ENCODE data around the gene SLC25A30. TPM values are rescaled to one million over a fixed set of nuclear protein-coding genes. Genes with fewer than 3 reads are reported as not detected.
A peak's percentile ranks its signal among the peaks of the same experiment; 100 is the strongest.
"Not testable (repeated sequence)": the region's sequence is repeated elsewhere in the genome, so short reads cannot be mapped to it uniquely, and the experiment has no call there.

Gene SLC25A30
- polyA plus RNA-seq, 1 experiment = 14.0 TPM

DNA sequence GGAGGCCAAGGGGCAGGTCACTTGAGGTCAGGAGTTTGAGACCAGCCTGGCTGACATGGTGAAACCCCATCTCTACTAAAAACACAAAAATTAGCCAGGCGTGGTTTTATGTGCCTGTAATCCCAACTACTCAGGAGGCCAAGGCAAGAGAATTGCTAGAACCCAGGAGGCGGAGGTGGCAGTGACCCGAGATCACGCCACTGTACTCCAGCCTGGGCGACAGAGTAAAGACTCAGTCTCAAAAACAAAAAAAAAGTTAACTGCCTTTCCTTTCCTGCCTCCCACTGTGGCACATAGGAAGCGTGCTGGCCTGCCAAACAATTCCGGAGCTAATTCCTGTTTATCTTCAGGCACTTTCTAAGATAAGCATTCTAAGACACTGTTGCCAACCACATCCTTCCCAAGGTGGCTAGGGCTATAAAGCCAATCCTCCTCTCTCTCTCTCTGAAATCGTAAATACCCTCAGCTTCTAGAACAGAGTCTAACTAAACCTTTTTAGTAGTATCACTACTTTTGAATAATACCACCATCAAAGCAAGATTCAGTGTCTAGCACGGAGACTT is 21.6 kb downstream of the SLC25A30 start:
- ChIA-PET POLR2A (interaction anchor here (0.5 kb wide), 1 partner anchor 22 kb away, joined by 4 read pairs; the partner anchor contains the start of gene SLC25A30), CTCF (interaction anchor here (0.6 to 5.1 kb wide), 4 partner anchors 12 to 109 kb away, joined by 3 to 28 read pairs (median 4); no protein-coding TSS in a partner anchor)
- no peak for DNase-seq (ENCODE audit: low read depth, low spot score)
- no peak overlapping the region for H3K27ac ChIP-seq (ENCODE audit: low read depth, low read length)
- no peaks in the 10 kb centered on the region for H3K27me3 ChIP-seq (ENCODE audit: control insufficient read depth, insufficient read depth, low read length)
- no peak overlapping the region for H3K4me3 ChIP-seq (ENCODE audit: low read depth, low read length)
- no peaks in the 10 kb centered on the region for H3K9me3 ChIP-seq (ENCODE audit: control insufficient read depth, insufficient read depth, low read length)
- no peak for TF ChIP-seq CTCF (IDR thresholded peaks at IDR 0.05; ENCODE audit: low read depth, low read length)

- DNase-seq (ENCODE audit: low read depth, low spot score) = no peak
- no peak overlapping the region for H3K27ac ChIP-seq (ENCODE audit: low read depth, low read length)
- ChIA-PET CTCF (interaction anchor here (0.6 to 5.1 kb wide), 12 partner anchors 9 to 951 kb away, joined by 3 to 46 read pairs (median 5); partner anchors contain the start of genes SLC25A30 and TPT1), POLR2A (interaction anchor here (0.7 kb wide), 1 partner anchor 23 kb away, joined by 3 read pairs; no protein-coding TSS in a partner anchor)
- H3K4me3 ChIP-seq (ENCODE audit: low read depth, low read length) = no peak overlapping the region
- no peaks in the 10 kb centered on the region for H3K27me3 ChIP-seq (ENCODE audit: control insufficient read depth, insufficient read depth, low read length)
- peak; percentile 80 for TF ChIP-seq CTCF (IDR thresholded peaks at IDR 0.05; ENCODE audit: low read depth, low read length)
- no peaks in the 10 kb centered on the region for H3K9me3 ChIP-seq (ENCODE audit: control insufficient read depth, insufficient read depth, low read length)
These were observed 24.1 kb downstream of the SLC25A30 start for GRCh38 chr13:45393941-45394570.

- Histone ChIP-seq H3K4me3 (ENCODE audit: low read depth, low read length) (no peak overlapping the region), H3K9me3 (ENCODE audit: control insufficient read depth, insufficient read depth, low read length) (no peaks in the 10 kb centered on the region), H3K27me3 (ENCODE audit: control insufficient read depth, insufficient read depth, low read length) (no peaks in the 10 kb centered on the region), H3K27ac (ENCODE audit: low read depth, low read length) (no peak overlapping the region)
- POLR2A ChIA-PET = no interaction called here
- DNase-seq (ENCODE audit: low read depth, low spot score) = no peak
- CTCF ChIA-PET = interaction anchor here (1.3 to 5.1 kb wide), 6 partner anchors 8 to 119 kb away, joined by 4 to 46 read pairs (median 24); partner anchors contain the start of gene TPT1
- TF ChIP-seq CTCF (IDR thresholded peaks at IDR 0.05; ENCODE audit: low read depth, low read length) = no peak
These were observed 25.4 kb downstream of the SLC25A30 start for GRCh38 chr13:45392811-45393210.

GRCh38 chr13:45391926-45392325 is 26.2 kb downstream of the SLC25A30 start:
- no peak for DNase-seq (ENCODE audit: low read depth, low spot score)
- H3K27ac ChIP-seq (ENCODE audit: low read depth, low read length) = no peak overlapping the region
- CTCF ChIA-PET = interaction anchor here (4.2 kb wide), 1 partner anchor 21 kb away, joined by 46 read pairs; no protein-coding TSS in a partner anchor
- no peaks in the 10 kb centered on the region for H3K9me3 ChIP-seq (ENCODE audit: control insufficient read depth, insufficient read depth, low read length)
- no peak overlapping the region for H3K4me3 ChIP-seq (ENCODE audit: low read depth, low read length)
- TF ChIP-seq CTCF (IDR thresholded peaks at IDR 0.05; ENCODE audit: low read depth, low read length) = no peak
- POLR2A ChIA-PET = no interaction called here
- H3K27me3 ChIP-seq (ENCODE audit: control insufficient read depth, insufficient read depth, low read length) = no peaks in the 10 kb centered on the region

- DNase-seq (ENCODE audit: low read depth, low spot score); POLR2A ChIA-PET; CTCF ChIA-PET: not testable (repeated sequence)
These were observed 27.0 kb downstream of the SLC25A30 start for GRCh38 chr13:45391128-45391527.

DNA sequence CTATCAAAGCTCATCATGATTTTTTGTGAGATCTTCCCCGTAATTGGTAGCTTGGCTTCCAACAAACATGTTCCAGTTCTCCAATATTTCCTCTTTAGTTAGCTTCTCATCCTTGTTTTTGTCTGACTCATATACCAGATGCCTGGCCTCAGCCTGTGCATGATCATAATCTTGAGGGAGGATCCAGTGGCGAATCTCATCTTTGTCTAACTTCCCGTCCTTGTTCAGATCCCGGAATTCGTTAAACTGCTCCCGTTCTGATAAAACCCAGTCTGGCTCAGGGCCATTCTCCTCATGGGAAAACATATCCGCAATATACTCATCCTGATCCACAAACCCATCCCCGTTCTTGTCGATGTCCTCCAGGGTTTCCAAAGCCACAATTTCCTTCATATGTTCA is 27.8 kb downstream of the SLC25A30 start:
- H3K27me3 ChIP-seq (ENCODE audit: control insufficient read depth, insufficient read depth, low read length); H3K27ac ChIP-seq (ENCODE audit: low read depth, low read length); H3K4me3 ChIP-seq (ENCODE audit: low read depth, low read length); DNase-seq (ENCODE audit: low read depth, low spot score); CTCF ChIA-PET; H3K9me3 ChIP-seq (ENCODE audit: control insufficient read depth, insufficient read depth, low read length); POLR2A ChIA-PET: not testable (repeated sequence)

More at GRCh38 chr13:45391128-45391527, 27.0 kb downstream of the SLC25A30 start:
- H3K27ac ChIP-seq (ENCODE audit: low read depth, low read length); H3K27me3 ChIP-seq (ENCODE audit: control insufficient read depth, insufficient read depth, low read length); H3K4me3 ChIP-seq (ENCODE audit: low read depth, low read length); H3K9me3 ChIP-seq (ENCODE audit: control insufficient read depth, insufficient read depth, low read length): not testable (repeated sequence)
